GM19452 (cell line): Measurements from ENCODE around the gene FAM24A.
"Not testable (repeated sequence)": the region's sequence is repeated elsewhere in the genome, so short reads cannot be mapped to it uniquely, and the experiment has no call there.

Experiments
- ATAC-seq: cut with Tn5 transposase; IDR thresholded peaks from one replicate; pipeline ENCODE4 v1.9.1; 2021; ENCODE audit not compliant: unreplicated experiment

FAM24A gene, protein sequence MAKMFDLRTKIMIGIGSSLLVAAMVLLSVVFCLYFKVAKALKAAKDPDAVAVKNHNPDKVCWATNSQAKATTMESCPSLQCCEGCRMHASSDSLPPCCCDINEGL

DNA sequence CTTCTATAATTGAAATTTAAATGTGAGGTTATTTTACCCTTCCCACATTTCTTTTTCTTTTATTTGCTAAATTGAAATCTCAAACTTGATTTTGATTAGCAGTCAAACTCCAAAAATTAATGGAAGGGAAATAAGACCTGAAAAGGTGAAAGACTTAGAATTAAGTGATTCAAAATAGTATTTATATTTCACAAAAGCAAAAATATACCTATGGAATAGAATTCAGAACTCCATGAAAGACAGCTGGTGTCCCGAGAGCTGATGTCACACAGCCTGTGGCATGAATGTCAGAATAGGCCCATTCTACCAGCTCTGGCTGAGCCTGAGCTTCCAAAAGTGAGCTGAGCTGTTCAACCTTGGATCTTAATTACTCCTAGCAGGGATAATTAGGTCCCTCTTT lies at the start of gene FAM24A:
Gene FAM24A, plus strand, starts transcription at position 301 of the 400 bp plus-strand sequence. CDS start 1,025 bp downstream, outside the sequence.
- ATAC-seq = no peak

DNA sequence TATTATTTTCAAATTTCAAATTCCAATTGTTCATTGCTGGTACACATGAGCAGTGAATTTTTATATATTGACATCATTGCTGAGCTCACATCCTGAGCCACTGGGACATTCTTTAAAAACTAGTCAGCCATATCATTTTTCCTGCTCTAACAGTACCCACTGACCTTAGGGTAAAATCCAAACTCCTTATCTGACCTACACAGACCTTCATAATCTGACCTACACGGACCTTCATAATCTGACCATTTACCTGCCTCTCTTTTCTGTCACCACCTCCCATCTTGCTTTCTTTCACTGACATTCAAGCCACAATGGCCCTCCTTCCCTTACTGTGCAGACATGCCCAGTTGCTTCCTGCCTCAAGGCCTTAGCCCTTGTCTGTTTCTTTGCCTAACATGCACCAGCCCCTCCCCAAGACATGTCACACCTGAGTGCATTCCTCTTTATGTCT lies 48.7 kb upstream of the FAM24A start:
- ATAC-seq = no peak

DNA sequence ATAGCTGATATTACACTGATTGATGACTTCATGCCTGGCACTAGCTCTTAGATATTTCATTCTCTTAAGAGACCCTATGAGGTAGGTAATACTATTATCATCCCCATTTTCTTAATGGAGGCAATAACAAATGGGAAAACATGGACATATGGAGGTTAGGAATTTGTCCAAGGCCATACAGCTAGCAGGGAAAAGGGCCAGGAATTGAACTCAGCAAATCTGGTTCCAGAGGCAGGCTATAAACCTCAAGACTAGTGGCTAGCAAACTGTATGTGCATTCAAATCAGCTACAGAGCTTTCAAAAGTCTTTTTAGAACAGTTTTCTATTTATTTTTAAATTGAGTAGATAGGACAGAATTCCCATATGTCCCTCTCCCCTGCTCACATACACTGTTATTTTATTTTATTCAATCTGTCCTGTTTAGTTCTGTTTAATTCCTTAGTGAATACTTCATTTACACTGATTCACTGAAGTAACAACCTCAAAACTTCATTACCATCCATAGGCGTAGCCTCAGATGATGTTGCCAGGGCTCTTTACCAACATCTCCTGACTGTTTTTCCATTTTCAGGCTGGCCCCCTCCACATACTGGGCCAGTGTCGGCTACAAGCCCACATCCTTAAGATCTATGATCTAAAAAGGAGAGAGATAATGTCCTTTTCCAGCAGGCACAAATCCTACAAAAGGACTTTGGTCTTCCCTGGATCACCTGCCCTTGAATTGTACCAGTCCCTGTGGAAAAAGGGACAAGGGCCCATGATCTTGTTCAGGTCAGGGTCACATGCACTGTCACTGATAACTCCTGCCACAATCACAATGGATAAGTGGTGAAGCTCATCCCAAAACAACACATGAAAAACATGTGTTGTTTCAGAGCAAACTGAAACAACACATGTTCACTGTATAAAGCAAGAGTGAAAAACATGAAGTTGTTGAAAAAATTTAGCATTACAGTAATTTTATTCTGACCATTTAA lies 46.9 kb upstream of the FAM24A start:
- no peak for ATAC-seq

DNA sequence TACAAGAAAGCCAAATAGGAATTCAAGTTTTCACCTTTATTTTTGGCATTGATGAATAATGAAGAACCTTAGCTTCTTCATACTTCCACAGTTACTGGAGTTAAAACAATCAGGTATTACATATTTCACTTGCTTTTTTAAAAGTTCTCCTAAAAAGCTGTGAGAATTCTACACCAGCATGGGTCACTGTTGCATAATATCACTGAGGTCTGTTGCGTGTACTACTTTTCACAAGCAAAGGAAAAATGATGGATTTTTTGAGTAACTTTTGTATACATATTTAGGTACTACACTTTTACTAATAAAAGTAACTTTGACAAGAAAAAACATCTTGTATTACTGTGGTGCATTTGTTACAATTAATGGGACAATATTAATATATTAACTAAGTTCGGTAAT lies 46.2 kb upstream of the FAM24A start:
- ATAC-seq = no peak

DNA sequence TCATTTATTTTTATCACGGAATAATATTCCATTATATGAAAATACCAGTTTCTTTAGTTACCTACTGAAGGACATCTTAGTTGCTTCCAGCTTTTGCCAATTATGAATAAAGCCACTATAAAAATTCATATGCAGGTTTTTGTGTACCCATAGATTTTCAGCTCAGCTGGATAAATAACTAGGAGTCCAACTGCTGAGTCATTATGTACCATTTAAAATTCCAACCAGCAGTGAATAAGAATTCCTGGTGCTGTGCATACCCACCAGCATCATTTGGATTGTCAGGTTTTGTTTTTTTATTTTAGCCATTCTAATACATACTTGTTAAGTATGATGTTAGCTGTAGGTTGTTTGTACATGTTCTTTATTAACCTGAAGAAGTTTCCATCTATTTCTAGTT lies 45.5 kb upstream of the FAM24A start:
- ATAC-seq = no peak

DNA sequence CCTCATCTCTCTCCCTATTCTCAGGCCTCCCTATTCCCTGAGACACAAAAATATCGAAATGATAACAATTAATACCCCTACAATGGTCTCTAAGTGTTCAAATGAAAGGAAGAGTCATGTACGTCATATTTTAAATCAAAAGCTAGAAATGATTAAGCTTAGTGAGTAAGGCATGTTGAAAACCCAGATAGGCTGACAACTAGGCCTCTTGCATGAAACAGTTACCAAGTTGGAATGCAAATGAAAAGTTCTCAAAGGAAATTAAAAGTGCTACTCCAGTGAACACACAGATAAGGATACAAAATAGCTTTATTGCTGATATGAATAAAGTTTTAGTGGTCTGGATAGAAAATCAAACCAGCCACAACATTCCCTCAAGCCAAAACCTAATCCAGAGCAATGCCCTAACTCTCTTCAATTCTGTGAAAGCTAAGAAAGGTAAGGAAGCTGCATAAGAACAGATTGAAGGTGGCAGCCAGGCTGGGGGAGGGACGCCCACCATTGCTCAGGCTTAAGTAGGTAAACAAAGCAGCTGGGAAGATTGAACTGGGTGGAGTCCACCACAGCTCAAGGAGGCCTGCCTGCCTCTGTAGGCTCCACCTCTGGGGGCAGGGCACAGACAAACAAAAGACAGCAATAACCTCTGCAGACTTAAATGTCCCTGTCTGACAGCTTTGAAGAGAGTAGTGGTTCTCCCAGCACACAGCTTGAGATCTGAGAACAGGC lies 43.5 kb upstream of the FAM24A start:
- ATAC-seq = not testable (repeated sequence)

DNA sequence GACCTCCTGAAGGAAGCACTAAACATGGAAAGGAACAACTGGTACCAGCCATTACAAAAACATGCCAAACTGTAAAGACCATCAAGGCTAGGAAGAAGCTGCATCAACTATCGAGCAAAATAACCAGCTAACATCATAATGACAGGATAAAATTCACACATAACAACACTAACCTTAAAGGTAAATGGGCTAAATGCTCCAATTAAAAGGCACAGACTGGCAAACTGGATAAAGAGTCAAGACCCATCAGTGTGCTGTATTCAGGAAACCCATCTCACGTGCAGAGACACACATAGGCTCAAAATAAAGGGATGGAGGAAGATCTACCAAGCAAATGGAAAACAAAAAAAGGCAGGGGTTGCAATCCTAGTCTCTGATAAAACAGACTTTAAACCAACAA lies 41.6 kb upstream of the FAM24A start:
- not testable (repeated sequence) for ATAC-seq

DNA sequence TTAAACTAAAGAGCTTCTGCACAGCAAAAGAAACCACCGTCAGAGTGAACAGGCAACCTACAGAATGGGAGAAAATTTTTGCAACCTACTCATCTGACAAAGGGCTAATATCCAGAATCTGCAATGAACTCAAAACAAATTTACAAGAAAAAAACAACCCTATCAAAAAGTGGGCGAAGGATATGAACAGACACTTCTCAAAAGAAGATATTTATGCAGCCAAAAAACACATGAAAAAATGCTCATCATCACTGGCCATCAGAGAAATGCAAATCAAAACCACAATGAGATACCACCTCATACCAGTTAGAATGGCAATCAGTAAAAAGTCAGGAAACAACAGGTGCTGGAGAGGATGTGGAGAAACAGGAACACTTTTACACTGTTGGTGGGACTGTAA lies 38.5 kb upstream of the FAM24A start:
- not testable (repeated sequence) for ATAC-seq

DNA sequence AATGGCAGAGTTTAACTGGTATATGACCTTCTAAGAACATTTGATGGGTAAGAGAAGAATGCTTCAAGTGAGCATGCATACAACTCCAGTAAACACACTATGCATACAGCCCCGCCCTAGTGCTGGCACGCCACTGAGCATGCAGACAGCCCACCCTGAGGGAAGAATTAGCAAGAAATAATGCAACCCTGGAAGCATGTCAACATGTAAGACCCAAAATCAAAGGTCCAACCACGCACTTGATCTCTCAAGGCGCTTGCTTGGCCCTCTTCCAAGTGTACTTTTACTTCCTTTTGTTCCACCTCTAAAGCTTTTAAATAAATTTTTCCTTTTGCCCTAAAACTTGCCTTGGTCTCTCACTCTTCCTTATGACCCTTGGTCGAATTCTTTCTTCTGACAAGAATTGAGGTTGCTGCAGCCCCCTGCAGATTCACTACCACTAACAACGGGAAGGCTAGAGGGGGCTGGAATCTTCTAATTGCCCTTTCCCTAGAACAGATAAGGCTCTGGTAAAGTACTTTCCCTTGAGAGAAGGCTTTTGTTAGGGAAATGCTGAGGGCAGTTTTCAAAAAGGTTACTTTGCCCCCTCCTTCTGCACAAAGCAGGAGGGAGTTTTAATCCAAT lies 34.5 kb upstream of the FAM24A start:
- ATAC-seq = no peak

DNA sequence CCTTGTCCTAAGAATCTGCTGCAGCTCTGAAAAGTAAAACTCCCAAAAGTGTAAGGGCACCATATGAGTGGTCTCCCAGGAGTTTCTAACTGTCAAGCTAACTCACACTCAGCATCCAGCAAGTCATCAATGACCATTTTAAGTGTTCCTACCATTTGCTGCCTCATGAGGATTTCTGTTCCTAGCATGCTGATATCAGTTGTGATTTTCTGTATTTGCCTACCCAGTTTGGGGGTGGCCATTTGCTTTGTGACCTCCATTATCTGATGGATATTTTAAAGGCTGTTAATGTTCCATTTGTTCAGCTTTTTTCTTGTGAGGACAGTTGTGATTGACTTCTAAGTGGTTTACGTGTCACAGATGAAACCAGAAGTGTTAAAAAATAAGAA lies 33.9 kb upstream of the FAM24A start:
- no peak for ATAC-seq

DNA sequence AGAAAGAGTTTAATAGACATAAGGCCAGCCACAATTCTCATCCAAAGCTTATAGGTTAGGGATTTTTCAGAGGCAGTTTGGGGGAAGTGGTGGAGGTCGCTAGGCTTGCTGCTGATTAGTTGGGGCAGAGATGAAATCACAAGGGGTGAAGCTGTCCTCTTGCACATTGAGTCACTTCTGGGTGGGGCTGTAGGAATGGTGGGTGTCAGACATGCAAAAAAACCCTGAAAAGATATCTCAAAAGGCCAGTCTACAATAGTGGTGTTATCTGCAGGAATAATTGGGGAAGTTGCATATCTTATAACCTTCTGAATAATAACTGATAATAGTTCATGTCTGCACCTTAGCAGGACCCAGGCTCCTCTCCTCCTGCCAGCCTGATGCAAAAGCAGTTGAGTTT lies 33.1 kb upstream of the FAM24A start:
- no peak for ATAC-seq

DNA sequence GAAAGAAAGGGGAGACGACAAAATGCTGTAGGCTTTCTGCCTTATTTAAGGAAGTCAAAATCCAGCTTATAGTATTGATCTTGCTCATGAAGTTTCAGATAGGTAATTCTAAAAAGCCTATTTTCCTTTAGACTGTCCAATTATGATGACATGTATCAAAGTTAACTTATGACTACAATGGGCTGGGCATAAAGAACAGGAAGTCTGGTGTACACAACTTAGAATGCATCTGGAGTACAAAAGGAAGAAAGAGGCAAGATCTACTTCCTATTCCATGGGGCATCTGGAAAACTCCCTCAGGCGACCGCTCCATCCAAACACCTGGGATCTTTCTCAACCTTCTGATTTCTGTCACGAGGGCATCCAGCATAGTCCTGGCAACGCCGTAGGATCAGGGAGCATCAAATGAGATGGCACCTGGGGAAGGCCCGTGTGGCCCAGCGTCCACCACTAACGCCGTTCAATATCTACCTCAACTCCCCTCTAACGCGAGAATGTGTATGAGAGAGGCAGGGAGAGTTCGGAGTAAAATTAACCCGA lies 31.5 kb upstream of the FAM24A start:
- peak; percentile 15 for ATAC-seq

DNA sequence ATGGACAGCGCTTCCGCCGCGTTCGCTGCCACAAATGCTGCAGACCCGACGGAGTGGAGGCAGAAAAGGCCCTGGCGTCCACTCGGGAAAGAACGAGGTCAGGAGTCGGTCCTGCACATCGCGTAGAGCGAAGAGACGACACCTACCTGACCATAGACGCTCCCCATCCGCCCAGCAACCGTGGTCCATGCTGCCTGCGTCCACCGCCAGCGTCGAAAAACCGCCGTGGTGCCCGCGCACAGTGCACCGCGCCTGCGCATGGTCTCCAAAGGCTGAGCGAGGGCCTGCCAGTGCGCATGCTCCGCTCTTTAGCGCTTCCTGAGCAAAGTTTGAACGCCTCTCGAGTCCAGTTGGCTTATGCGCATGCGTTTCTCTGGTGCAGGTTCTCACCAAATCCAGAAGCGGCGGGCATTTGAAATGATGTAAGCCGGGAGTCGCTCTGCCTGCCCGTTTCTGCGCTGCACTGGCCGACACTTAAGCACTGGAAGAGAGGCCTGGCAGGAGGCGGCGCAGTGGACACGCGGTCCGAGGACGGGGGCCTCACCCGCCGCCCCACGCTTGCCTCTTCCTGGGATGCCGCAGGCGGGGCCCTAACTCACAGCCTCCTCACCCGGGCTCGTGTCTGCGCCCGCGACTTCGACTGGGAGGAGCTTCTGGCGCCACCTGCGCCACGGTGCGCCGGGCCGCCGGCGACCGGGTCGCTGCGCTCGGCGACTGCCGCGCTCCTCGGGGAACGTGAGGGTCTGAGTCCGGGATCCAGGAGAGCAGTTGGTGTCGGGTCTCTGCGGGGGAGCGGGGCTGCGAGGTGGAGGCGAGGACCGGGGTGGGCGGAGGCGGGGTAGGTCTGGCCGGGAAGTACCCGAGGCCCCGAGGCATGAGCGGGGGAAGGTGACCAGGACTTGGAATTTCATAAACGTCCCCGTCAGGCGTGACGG lies 30.8 kb upstream of the FAM24A start, which contains the start of gene FAM24B:
Gene FAM24B, minus strand, starts transcription at position 243 of the 935 bp plus-strand sequence. CDS start 29,066 bp downstream, outside the sequence.
- ATAC-seq = peak; percentile 86

DNA sequence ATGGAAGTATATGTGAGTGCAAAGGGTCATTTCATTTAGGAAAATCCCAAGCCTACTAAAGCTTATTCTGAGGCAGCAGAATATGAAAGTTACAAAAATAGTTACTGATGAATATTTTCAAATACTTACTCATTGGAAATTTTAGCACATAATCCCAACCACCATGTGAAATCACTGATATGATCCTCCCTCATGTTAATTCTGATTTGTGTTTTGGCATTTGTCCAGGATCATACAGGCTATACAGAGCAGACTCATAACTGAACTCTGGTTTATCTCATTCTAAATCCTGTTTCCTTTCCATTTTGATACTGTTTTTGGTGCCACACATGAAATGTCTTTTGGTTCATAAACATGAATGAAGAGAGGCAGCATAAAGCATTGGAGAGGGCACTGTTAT lies 27.6 kb upstream of the FAM24A start:
- no peak for ATAC-seq

DNA sequence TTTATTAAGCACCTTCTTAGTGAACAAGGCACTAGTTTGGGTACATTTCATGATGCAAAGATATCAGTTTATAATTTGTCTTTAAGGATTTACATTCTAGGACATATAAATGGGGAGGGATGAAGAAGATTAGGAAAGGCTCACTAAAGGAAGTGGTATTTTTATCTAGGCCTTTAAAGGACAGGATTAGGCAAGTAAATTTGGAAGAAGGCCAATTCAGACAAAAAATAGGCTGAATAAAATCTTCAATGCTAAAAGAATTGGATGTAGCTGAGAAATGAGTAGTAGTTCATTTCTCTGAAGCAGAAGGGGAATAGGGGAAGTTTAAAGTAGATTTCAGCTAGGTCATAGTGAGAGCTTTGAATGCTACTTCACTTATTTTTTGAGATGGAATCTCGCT lies 26.2 kb upstream of the FAM24A start:
- ATAC-seq = no peak

DNA sequence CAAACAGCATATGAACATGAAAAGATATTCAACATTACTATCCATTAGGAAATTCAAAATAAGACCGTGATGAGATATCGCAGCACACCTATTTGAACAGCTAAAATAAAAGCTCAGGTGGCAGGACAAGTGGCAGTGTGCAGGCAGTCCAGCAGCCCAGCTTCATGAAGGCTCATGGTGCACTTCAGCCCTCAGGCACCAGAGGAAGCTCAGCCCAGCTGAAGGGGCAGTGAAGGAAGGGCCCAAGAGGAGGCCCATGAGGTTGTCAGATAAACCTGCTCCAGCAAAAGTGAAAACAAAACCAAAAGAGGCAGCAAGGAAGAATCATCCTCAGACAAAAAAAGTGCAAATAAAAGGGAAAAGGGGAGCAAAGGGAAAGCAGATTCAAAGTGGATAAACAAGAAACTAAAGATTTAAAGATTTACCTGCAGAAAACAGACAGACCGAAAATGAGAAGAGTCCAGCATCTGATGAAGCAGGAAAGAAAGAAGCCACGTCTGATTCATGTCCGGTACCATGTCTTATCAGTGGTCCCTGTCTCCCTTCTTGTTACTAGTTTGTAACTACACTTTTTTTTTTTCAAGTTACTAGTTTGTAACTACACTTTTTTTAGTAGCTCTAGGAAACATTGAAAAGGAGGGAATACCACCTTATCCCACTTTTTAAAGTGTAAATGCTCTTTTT lies 16.0 kb upstream of the FAM24A start:
- ATAC-seq = no peak

DNA sequence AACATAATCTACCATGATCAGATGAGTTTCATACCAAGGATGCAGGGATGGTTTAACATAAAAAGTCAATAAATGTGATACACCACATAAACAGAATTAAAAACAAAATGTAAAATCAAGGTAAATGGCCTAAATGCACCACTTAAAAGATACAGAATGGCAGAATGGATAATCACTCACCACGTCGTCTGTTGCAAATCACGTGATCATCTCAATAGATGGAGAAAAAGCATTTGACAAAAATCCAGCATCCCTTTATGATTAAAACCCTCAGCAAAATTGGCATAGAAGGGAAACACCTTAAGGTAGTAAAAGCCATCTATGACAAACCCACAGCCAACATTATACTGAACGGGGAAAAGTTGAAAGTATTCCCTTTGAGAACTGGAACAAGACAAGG lies 6.5 kb upstream of the FAM24A start:
- ATAC-seq = not testable (repeated sequence)

DNA sequence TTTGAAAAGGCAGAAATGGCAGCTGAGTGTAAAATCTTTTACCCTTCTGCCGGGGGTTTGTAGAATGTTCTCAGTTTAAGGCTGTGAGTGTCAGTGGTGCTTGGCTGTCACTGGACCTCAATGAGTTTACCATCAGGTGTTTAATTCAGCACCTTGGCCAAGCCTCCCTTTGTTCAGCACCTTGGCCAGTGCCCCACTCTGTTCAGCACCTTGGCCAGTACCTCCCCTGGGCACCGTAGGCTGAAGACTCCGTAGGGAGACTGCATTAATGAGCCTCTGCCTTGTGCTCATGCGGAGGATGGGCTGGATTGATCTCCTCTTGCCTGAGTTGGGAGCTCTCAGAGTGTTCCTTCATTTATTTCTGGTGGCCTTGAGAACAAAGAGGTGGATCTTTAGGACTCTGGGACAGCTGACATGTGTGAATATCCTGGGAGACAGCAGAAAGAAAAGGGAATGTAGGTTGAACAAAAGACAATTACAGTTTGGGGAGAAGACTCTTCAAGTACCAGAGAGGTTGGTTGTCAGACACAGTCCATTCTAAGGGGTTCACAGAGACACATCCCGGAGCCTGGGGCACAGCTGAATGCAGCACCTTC lies 1.6 kb downstream of the FAM24A start:
- ATAC-seq = no peak

DNA sequence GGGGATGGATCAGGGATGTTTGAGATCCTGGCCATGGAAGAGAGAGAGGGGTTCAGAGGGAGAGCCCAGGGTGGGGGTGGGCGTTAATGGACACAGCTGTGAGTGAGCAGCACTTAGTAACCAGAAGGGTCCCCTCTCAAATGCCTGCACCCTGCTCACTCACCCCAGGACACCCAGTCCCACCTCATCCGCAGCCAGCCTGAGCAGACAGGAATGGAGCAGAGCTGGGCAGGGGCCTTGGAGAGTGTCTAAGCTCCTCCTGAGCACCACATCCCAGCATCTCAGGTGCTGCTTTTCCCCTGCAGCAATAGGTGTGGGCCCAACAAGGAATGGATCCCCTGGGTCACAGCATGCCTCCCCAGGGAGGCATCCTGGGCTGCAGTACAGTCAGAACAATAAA lies 5.3 kb downstream of the FAM24A start:
- no peak for ATAC-seq
